GM12874 (cell line): ENCODE data around the gene METTL16.

ENCODE experiments used
- CTCF ChIP-seq: IDR thresholded peaks from 2 replicates; pipeline ENCODE4 v1.5.1; 2011; ENCODE audit warnings: low read depth, mild to moderate bottlenecking, control low read depth, low read length, moderate library complexity; ENCODE audit not compliant: insufficient read depth

METTL16 gene

GRCh38 chr17:2374549-2375285, 137.0 kb downstream of the METTL16 start:
- no peak for TF ChIP-seq CTCF

- no peak for TF ChIP-seq CTCF
Measured at GRCh38 chr17:2373179-2373578, 138.5 kb downstream of the METTL16 start.

- no peak for TF ChIP-seq CTCF
Measured at GRCh38 chr17:2372681-2373080, 139.0 kb downstream of the METTL16 start.

- TF ChIP-seq CTCF = no peak
Measured at GRCh38 chr17:2372180-2372579, 139.5 kb downstream of the METTL16 start.

- no peak for TF ChIP-seq CTCF
Measured at GRCh38 chr17:2371183-2372130, 140.2 kb downstream of the METTL16 start.

- TF ChIP-seq CTCF = no peak
Measured at GRCh38 chr17:2370211-2370589, 141.5 kb downstream of the METTL16 start.

- no peak for TF ChIP-seq CTCF
Measured at GRCh38 chr17:2369551-2370210, 142.0 kb downstream of the METTL16 start.
